Measurements from ENCODE around the gene BICRAL.
"Not testable (repeated sequence)": the region's sequence is repeated elsewhere in the genome, so short reads cannot be mapped to it uniquely, and the experiment has no call there.

The BICRAL gene

DNA sequence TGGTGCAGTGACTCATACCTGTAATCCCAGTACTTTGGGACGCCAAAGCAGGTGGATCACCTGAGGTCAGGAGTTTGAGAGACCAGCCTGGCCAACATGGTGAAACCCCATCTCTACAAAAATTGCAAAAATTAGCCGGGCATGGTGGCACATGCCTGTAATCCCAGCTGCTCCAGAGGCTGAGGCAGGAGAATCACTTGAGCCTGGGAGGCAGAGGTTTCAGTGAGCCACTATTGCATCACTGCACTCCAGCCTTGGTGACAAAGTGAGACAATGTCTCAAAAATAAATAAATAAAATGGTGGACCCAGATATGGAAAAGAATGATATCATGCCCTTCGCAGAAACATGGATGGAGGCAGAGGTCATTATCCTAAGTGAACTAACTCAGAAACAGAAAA lies 15.8 kb downstream of the BICRAL start:
- DNase-seq, result not testable (repeated sequence)

DNA sequence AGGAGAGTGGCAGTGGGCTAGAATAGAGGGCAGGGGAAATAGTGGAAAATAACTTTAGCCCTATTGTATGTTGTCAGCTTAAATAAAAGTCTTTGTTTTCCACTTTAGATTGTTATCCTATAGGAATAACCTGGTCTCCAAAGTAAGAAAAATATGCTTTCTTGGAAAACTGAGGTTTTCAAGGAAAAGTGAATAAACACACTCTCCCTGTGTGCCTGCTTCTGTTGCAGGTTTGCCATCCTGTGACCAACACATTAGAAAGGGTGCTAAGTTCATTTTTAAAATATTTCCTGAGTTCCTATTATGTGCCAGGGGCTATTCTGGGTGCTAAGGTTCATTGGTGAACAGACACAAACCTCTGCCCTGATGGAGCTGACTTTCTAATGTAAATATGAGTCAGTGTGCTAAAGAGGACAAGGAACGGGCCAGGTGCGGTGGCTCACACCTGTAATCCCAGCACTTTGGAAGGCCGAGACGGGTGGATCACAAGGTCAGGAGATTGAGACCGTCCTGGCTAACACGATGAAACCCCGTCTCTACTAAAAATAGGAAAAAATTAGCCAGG lies 23.5 kb downstream of the BICRAL start:
- no peak for DNase-seq

DNA sequence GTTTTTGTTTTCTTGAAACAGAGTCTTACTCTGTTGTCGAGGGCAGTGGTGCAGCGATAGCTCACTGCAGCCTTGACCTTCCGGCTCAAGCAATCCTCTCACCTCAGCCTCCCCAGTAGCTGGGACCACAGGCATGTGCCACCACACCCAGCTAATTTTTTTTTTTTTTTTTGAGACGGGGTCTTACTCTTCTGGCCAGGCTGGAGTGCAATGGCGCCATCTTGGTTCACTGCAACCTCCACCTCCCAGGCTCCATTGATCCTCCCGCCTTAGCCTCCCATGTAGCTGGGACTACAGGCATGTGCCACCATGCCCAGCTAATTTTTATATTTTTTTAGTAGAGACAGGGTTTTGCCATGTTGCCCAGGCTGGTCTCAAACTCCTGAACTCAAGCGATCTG lies 24.5 kb downstream of the BICRAL start:
- DNase-seq, result not testable (repeated sequence)

DNA sequence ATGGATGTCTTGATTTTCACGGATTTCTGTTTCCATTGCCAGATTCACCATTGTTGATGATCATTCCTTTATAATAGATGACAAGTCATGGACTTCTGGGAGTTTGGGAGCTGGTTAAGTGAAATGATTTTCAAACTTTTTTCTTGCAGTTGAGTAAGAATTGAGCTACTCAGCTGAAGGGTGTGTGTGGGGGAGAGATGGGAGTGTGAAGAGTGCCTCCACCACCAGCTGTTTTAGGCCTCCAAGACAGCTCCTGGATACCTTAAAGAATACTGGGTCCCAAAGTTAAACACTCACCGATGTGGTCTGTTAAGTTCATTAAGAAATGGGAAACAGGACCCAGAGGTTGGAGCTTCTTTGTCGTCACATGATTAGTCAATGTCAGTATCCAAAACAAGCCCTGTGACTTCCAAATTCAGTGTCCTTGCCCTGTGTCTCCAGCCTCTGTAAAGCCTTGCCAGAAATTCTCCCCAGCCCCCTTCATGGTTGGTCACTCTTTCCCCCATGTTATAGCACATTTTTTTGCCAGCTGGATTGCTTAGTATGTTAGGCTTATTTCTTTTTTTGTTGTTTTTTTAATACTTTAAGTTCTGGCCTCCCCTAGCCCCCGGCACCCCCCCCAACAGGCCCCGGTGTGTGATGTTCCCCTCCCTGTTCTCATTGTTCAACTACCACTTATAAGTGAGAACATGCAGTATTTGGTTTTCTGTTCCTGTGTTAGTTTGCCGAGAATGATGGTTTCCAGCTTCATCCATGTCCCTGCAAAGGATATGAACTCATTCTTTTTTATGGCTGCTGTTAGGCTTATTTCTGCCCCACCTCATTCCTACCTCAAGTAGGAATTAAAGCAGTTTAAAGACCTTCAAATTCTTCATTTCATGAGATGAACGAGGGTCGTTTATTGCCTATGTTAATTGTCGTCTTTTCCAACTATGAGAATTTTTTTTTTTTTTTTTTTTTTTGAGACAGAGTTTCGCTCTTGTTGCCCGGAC lies 26.9 kb downstream of the BICRAL start:
- DNase-seq, result no peak

DNA sequence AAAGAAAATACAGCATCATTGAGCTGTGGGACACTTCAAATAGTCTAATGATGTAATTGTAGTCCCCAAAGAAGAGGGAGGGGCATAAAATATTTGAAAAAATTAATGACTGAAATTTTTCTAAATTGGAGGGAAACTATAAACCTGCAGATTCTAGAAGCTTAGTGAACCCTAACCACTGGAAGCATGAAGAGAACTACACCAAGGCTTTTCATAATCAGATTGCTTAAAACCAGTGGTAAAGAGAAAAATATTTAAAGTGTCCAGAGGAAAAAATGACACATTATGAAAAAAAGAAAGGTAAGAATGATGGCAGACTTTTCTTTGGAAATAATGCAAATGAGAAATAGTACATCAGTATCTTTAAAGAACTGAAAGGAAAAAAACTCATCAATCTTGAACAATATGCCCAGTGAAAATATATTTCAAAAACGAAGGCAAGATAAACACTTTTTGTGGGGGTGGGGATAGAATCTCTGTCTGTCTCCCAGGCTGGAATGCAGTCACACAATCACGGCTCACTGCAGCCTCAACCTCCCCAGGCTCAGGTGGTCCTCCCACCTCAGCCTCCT lies 31.3 kb downstream of the BICRAL start:
- DNase-seq, result no peak

DNA sequence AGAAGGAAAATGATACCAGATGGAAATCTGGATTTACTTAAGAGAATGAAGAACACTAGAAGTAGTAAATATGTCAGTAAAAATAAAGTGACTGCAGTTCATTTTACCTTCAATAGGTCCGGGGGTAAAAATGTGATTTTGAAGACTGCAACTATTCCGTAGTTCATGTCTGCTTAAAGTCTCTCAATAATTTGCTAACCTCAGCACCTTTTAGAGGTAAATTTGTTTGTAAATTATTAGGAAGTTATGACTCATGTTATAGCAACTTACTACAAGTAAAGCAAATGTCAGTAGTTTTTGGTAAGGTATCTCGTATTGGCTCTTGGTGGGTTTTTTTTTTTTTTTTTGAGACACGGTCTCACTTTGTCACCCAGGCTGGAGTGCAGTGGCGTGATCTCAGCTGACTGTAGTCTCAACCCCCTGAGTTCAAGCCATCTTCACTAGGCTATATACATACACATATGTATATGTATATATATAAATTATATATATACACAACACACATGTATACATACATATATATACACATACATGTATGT lies 32.1 kb downstream of the BICRAL start:
- no peak for DNase-seq

DNA sequence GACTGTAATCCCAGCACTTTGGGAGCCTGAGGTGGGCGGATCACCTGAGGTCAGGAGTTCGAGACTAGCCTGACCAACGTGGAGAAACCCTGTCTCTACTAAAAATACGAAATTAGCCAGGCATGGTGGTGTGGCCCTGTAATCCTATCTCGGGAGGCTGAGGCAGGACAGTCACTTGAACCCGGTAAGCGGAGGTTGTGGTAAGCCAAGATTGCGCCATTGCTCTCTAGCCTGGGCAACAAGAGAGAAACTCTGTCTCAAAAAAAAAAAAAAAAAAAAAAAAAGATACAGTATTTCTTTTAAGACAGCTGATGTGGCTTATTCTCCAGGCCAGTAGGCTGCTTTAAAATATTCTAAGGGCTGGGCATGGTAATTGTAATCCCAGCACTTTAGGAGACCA lies 33.9 kb downstream of the BICRAL start:
- not testable (repeated sequence) for DNase-seq

DNA sequence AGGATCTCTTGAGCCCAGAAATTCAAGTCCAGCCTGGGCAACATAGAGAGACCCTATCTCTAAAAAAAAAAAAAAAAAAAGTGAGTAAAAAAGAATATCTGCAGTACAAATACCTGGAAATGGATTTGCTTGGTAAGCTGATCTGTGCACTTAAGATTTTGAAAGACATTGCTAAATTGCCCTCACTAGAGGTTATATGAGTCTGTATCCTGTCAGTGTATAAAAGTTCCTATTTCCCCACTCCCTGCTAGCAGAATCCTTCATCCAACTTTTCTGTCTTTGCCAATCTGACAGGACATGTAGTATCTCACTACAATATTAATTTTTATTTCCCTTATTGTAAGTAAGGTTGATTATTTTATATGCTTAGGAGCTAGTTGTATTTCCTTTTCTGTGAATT lies 36.1 kb downstream of the BICRAL start:
- DNase-seq, result no peak

DNA sequence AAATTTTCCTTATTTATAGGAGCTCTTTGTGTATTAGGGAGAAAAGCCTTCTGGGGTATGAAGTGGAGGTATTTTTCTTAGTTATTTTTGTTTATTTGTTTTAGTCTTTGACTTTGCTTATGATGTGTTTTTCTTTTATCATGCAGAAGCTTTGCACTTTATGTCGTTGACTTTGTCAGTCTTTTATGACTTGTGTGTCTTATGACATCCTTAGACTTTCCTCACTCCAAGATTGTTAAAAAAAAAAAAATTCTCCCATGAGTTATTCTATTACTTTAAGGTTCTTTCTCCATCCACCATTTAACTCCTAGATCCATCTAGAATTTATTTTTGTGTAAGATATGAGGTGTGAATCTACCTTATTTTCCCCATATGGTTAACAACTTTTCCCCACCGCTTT lies 36.6 kb downstream of the BICRAL start:
- no peak for DNase-seq

DNA sequence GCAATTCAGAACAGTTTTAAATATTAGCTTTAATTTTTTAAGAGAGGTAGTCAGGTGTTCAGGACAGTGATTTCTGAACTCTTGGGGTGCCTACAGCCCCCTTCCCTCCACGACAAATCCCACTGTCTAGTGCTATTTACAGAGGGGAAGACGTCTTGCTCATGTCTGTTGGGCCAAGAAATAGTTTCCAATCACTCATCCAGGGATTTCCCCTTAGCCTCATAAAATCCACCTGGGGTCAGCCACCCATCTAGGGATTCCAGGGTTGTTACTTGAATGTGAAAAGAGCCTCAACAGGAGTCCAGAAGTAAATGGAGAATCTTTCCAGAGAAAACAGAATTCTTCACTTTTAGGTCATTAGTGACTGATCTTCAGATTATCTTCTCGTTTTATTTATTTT lies 37.0 kb downstream of the BICRAL start:
- no peak for DNase-seq

DNA sequence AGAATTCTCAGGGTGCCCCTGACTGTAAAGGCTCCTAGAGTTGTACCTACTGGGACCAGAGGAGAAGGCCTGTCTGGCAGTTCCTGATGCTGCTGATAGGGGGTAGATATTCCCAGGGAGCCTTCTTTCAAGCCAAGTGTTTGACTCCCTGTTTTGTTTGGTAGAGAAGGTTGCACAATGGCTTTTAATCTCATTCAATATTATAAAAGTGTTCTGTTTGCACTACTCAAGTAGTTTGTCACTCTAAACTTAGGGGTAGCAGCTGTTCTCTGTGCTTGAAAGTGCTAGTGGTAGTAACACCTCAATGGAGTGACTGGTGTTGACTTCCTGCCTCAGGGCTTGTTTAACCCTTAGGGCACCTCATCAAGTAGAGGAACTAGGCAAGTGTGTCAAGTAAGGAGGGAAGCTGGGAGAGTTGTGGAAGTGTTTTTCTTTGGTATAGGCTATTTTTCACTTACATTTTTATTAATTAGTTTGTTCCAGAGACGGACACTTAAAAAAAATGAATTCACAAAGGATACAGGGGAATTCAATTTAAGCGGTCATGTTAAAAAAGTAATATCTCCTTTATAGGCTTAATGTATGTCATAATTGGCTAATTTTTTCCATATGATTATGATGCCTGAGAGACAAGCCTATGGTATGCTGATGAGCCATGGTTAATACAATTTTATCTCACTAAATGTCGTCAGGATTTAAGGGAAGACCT lies 38.1 kb downstream of the BICRAL start:
- no peak for DNase-seq

DNA sequence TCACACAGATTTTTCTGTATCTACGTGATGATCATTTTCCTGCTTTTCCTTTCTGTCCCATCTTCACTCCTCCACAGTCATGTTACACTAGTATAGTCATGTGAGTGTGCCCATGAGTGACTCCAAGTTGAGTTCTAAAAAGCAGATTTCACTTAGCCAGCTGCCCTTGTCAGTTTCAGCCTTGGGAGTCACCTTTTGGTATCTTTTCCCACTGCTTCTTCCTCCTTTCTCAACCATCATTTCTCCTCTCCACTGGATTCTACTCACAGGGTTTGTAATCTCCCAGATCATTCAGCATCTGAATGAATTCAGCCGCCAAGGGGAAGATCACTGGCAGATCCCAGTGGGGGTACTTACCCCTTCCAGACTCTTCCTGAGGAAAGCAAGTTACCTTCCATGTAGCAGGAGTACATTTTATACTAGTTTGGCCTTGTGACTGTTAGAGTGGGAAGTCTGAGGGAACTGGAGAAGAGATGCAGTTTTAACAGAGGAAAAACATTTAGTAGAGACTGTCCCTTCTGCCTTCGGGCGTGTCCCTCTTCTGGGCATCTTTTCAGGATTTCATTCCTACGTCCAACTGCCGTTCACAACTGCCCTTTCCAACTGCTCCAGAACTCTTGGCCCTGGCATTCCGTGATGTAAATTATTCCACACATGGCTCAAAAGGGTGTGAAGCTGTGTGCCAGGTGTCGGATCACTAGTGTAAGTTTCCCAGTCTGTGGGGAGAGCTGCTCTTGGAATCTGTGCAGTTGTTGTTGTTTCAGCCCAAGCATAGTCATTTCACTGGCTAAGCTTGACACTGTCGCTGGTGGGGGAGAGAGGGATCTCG lies 38.9 kb downstream of the BICRAL start:
- no peak for DNase-seq

DNA sequence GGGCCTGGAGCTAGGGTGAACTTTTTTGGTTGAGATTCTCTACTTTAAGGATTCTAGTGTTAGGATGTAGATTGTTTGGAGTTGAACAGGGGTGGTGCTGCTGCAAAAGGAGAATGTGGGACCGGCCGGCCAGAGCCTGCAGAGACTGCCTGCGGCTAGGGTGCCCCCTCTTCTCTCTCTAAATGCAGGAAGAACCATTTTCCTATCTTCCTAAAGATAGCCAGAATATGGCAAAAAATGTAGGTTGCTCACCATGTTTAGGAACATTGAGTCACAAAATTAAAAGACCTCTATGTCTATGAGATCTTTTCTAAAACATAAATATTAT lies 39.5 kb downstream of the BICRAL start:
- DNase-seq, result no peak

DNA sequence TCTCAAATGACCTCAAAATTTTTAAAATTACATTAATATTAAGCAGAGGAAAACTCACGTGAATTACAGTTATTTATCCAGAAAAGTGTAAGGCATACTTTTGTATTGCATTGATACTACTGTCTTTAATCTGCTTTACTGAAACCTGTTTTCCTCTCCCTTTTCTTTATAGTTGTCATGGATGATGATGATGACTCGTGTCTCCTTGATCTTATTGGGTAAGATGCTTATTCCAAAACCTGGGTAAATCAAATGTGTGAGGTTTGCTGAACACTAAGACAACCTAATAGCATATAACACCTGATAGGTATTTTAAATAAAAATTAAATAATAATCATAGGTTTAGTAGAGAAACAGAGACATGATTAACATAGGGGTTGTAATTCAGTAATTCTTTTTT lies 40.0 kb downstream of the BICRAL start:
- no peak for DNase-seq

DNA sequence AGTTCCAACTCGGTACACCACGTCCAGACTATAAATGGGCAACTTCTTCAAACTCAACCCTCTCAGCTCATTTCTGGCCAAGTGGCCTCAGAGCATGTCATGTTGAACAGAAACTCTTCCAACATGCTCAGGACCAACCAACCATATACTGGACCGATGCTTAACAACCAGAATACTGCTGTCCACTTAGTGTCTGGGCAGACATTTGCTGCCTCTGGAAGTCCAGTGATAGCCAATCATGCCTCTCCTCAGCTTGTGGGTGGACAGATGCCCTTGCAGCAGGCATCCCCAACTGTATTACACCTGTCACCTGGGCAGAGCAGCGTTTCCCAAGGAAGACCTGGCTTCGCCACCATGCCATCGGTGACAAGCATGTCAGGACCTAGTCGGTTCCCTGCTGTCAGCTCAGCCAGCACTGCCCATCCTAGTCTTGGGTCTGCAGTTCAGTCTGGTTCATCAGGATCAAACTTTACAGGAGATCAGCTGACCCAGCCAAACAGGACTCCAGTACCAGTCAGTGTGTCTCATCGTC lies 47.8 kb downstream of the BICRAL start:
- no peak for DNase-seq

DNA sequence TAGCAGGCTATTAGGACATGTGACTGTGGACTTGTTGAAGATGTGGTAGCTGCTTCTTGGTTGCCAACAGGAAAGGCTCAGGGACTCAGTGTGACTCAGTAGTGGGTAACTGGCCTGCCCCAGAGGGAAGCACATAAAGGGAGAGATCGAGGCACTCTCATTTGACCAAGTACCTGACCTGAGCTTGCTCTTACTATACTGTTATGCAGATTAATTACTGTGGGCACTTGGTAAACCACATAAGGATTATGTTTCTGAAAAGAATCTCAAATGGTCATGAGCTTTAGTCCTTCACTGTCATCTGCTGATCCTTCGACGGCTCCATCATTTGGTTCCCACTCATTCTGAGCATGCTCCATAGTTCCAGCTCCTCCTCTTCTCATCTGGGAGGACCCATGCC lies 49.4 kb downstream of the BICRAL start:
- no peak for DNase-seq

DNA sequence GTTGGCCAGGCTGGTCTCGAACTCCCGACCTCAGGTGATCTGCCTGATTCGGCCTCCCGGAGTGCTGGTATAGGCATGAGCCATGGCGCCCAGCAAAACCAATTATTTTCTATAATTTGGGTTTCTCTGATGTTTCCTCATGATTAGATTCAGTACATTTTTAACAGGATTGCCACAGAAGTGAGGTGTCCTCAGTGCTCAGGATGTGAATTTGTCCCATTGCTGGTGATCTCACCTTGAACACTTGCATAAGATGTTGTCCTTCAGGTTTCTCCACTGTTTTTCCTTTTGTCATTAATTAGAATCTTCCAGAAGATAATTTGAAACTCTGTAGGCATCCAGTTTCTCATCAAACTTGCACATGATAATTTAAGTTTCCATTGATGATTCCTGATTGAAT lies 52.2 kb downstream of the BICRAL start:
- DNase-seq, result no peak

DNA sequence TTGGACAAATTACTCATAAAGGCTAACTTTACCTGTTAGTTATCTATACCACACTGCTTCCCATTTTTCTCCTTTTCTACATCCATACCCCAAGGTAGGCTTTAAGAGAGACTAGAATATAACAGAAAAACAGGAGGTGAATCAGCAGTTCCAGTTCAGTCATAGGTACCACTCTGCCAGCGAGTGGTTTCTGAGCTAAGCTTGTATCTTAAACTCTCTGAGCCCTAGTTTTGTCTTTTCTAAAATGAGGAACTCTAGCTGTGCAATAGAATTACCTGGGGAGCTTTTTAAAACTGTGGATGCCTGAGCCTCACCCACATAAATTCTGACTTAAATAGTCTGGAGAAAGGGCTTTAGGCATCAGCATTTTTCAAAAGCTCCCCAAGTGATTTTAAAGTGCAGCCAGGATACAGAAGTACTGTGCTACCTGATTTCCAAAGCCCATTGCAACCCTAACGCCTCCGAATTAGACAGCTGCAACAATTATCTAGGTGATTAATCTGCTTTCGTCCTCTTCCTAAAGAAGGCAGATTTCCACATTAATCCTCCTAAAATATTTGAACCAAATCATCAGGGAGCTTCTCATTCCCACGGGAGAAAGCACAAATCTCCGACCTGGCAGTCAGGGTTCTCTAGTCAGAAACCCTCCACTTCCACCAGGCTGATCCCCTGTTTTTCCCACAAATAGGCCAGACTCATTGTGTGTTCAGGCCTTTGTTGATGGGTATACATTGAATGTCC lies 60.2 kb downstream of the BICRAL start:
- no peak for DNase-seq

DNA sequence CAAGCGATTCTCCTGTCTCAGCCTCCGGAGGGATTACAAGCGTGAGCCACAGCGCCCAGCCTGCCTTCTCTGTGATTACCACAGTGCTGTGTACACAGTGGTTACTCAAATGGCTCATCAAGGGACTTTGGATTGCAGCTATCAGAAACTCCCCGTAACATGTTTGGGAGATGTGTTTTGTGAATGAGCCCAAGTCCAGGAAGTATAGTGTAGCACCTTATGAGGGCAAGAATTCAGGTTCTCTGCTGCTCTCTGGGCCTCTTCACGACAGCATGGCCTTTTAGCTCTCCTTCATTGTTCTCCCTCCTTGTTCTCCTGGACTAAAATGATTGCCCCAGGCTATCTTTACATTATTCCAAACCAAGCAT lies 63.5 kb downstream of the BICRAL start:
- no peak for DNase-seq

DNA sequence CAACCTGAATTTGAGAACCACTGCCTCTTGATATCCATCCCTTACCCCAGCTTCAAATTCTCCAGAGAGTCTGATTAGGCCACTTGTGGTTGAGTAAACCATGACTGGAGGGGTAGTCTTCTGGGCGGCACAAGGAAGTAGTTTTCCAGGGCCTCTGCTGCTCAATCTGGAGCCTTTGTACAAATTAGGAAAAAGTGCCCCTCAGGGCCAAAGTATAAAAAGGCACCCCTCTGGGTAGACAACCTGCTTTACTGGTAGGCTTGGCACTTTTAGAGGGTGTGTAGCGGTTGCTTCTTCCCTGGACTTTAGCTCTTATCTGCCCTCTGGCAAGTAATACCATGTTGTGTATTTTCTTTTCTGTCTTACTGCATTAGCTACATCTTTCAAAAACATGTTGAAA lies 64.7 kb downstream of the BICRAL start:
- DNase-seq, result peak; percentile 0

DNA sequence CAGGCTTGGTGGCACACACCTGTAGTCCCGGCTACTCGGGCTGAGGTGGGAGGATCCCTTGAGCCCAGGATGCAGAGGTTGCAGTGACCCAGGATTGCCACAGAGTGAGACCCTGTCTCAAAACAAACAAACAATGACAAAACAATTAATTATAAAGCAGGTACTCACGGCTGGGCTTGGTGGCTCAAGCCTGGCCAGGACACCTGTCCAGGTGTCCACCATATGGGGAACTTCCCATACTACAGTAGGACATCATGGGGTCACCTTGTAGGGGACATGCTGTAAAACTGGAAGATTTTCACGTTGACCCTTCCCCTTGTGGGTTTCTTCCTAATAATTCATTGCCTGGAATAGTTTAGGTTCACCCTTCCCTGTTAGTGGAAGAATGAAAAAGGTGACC lies 66.8 kb downstream of the BICRAL start:
- DNase-seq, result no peak

DNA sequence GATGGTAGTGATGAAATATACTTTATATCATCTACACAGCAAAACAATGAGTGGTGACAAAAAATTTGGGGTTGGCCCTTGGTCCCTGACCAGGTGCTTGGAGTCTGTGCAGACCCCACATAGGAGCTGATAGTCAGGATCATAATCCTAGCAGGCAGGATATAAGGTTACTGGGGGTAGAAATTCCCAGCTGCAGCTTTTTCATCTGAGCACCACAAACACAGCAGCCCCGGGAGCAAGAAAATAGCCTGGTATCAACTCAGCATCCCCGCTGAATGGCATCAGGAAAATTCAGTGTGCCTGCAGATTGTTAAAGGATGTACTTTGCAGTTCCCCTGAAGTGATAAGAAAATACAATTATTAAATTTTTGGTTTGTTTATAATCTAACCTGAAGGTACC lies 69.7 kb downstream of the BICRAL start:
- no peak for DNase-seq
